SK-N-SH (cell line): ENCODE results near the gene GALNT18.

Experiments used
- CTCF ChIP-seq: fragments of 200-600 bp; sonication (generic); IDR thresholded peaks from 2 replicates; pipeline ENCODE4 v1.6.1; 2017; ENCODE audit warnings: antibody characterized with exemption, mild to moderate bottlenecking, moderate library complexity
- EP300 ChIP-seq, 2 experiments: IDR thresholded peaks; 2 replicates each; pipeline versions ENCODE4 v1.4.0 to v1.6.1; 2012; ENCODE audit warnings: borderline replicate concordance in 1 of 2, low read depth in 1 of 2, low read length in 1 of 2
- EZH2phosphoT487 ChIP-seq: fragments of 200-600 bp; sonication (generic); IDR thresholded peaks from 2 replicates; pipeline ENCODE4 v1.6.1; 2017; ENCODE audit warnings: low read depth, mixed run types, mild to moderate bottlenecking, antibody characterized with exemption, moderate library complexity, borderline replicate concordance
- MXI1 ChIP-seq: IDR thresholded peaks from 2 replicates; pipeline ENCODE4 v1.6.1; 2012; ENCODE audit warnings: mild to moderate bottlenecking, low read depth, low read length, improper control_type of control experiment
- POLR2AphosphoS5 ChIP-seq: IDR thresholded peaks from 2 replicates; pipeline ENCODE4 v1.6.1; 2012; ENCODE audit warnings: low read depth, low read length
- RAD21 ChIP-seq: IDR thresholded peaks from 2 replicates; pipeline ENCODE4 v1.6.1; 2012; ENCODE audit warnings: mild to moderate bottlenecking, low read length
- SMC3 ChIP-seq: IDR thresholded peaks from 2 replicates; pipeline ENCODE4 v1.6.1; 2012; ENCODE audit warnings: low read depth, low read length, improper control_type of control experiment
- TCF12 ChIP-seq: IDR thresholded peaks from 2 replicates; pipeline ENCODE4 v1.4.0; 2012
- TEAD4 ChIP-seq: IDR thresholded peaks from 2 replicates; pipeline ENCODE4 v1.4.0; 2012; ENCODE audit warnings: mild to moderate bottlenecking, borderline replicate concordance; ENCODE audit not compliant: insufficient read depth
- ZBTB33 ChIP-seq: IDR thresholded peaks from 2 replicates; pipeline ENCODE4 v1.4.0; 2012; ENCODE audit warnings: low read depth, borderline replicate concordance

- TF ChIP-seq EZH2phosphoT487 (no peak), POLR2AphosphoS5 (no peak), CTCF (no peak), EP300 (IDR thresholded peaks at IDR 0.05; ENCODE audit: borderline replicate concordance in 1 of 2, low read depth in 1 of 2, low read length in 1 of 2) (no peak), RAD21 (no peak), TCF12 (no peak), MXI1 (no peak), ZBTB33 (no peak), TEAD4 (no peak), SMC3 (no peak)
Measured at GRCh38 chr11:11594162-11594561, 27.6 kb downstream of the GALNT18 start.
